Measurements from ENCODE around the gene NRXN2.

The NRXN2 gene

GRCh38 chr11:64675450-64676260, 47.3 kb downstream of the NRXN2 start (continued):
- TF ChIP-seq PRDM10 (tag by site-specific recombination; IDR thresholded peaks at IDR 0.05) (peak; percentile 66), ZBTB20 (tag by site-specific recombination; IDR thresholded peaks at IDR 0.05) (peak; percentile 82), SALL2 (tag by site-specific recombination; IDR thresholded peaks at IDR 0.05; ENCODE audit: borderline replicate concordance) (no peak), EGR2 (tag by site-specific recombination; IDR thresholded peaks at IDR 0.05; ENCODE audit: low read depth) (peak; percentile 97), PATZ1 (tag by site-specific recombination; IDR thresholded peaks at IDR 0.05) (peak; percentile 23; the same call in 1 of the 2 replicates), REPIN1 (tag by site-specific recombination; IDR thresholded peaks at IDR 0.05; ENCODE audit: low read depth) (no peak), ZNF561 (tag by site-specific recombination; IDR thresholded peaks at IDR 0.05; ENCODE audit: borderline replicate concordance) (no peak), ZEB2 (tag by site-specific recombination; IDR thresholded peaks at IDR 0.05) (peak; percentile 40; the same call in 1 of the 2 replicates), ZNF423 (tag by site-specific recombination; IDR thresholded peaks at IDR 0.05) (peak; percentile 24; the same call in 1 of the 2 replicates), ZNF354C (tag by site-specific recombination; IDR thresholded peaks at IDR 0.05; ENCODE audit: borderline replicate concordance, low read depth) (no peak), GLIS2 (tag by site-specific recombination; IDR thresholded peaks at IDR 0.05) (peak; percentile 48; the same call in 1 of the 2 replicates), ZNF366 (tag by site-specific recombination; conservative IDR thresholded peaks at IDR 0.05) (peak; percentile 38), ZNF292 (tag by site-specific recombination; IDR thresholded peaks at IDR 0.05; ENCODE audit: borderline replicate concordance, low read depth) (no peak), ZNF394 (tag by site-specific recombination; IDR thresholded peaks at IDR 0.05; ENCODE audit: borderline replicate concordance) (peak; percentile 25; the same call in 1 of the 2 replicates), ZNF621 (tag by site-specific recombination; IDR thresholded peaks at IDR 0.05) (no peak), ZIC2 (tag by site-specific recombination; IDR thresholded peaks at IDR 0.05) (peak; percentile 46), SP7 (tag by site-specific recombination; IDR thresholded peaks at IDR 0.05) (0 out of 2 replicates have a peak, but pooled peaks have one; percentile 16), ZBTB17 (tag by site-specific recombination; IDR thresholded peaks at IDR 0.05) (peak; percentile 85), ZSCAN23 (tag by site-specific recombination; IDR thresholded peaks at IDR 0.05) (no peak), ZNF692 (tag by site-specific recombination; IDR thresholded peaks at IDR 0.05) (peak; percentile 41), ZNF2 (tag by site-specific recombination; IDR thresholded peaks at IDR 0.05) (0 out of 2 replicates have a peak, but pooled peaks have one; percentile 34), GLI4 (tag by site-specific recombination; IDR thresholded peaks at IDR 0.05) (0 out of 2 replicates have a peak, but pooled peaks have one; percentile 29), ZFHX2 (tag by site-specific recombination; conservative IDR thresholded peaks at IDR 0.05) (peak; percentile 98), ZBTB48 (tag by site-specific recombination; IDR thresholded peaks at IDR 0.05) (peak; percentile 27; the same call in 1 of the 2 replicates), ZNF629 (tag by site-specific recombination; IDR thresholded peaks at IDR 0.05) (peak; percentile 46; the same call in 1 of the 2 replicates)
